GM19099 (cell line): ENCODE data around the gene TSHZ2.

ENCODE experiments used
- POLR2A ChIP-seq: IDR thresholded peaks from 3 replicates; pipeline ENCODE4 v1.6.1; 2011; ENCODE audit warnings: low read depth; ENCODE audit not compliant: insufficient read length; ENCODE audit errors: extremely low read depth

TSHZ2 gene

GRCh38 chr20:53448426-53448825 is 476.3 kb downstream of the TSHZ2 start:
- TF ChIP-seq POLR2A, result no peak

GRCh38 chr20:53448875-53449274 is 476.7 kb downstream of the TSHZ2 start:
- TF ChIP-seq POLR2A, result no peak

GRCh38 chr20:53453076-53453475 is 480.9 kb downstream of the TSHZ2 start:
- TF ChIP-seq POLR2A, result no peak

- no peak for TF ChIP-seq POLR2A
These were observed 482.6 kb downstream of the TSHZ2 start for GRCh38 chr20:53454675-53455276.

- TF ChIP-seq POLR2A, result no peak
These were observed 491.2 kb downstream of the TSHZ2 start for GRCh38 chr20:53463101-53463972.

GRCh38 chr20:53466279-53466678 is 494.1 kb downstream of the TSHZ2 start:
- TF ChIP-seq POLR2A, result no peak

- TF ChIP-seq POLR2A, result no peak
These were observed 496.4 kb downstream of the TSHZ2 start for GRCh38 chr20:53468587-53468986.

GRCh38 chr20:53480913-53481312 is 508.8 kb downstream of the TSHZ2 start:
- TF ChIP-seq POLR2A, result no peak

- no peak for TF ChIP-seq POLR2A
These were observed 515.5 kb downstream of the TSHZ2 start for GRCh38 chr20:53487461-53488200.

- TF ChIP-seq POLR2A, result no peak
These were observed 516.7 kb downstream of the TSHZ2 start for GRCh38 chr20:53488775-53489272.

- TF ChIP-seq POLR2A, result no peak
These were observed 517.4 kb downstream of the TSHZ2 start for GRCh38 chr20:53489528-53489927.

- no peak for TF ChIP-seq POLR2A
These were observed 518.5 kb downstream of the TSHZ2 start for GRCh38 chr20:53490620-53491019.

GRCh38 chr20:53491462-53491861 is 519.3 kb downstream of the TSHZ2 start:
- no peak for TF ChIP-seq POLR2A

- TF ChIP-seq POLR2A, result no peak
These were observed 520.1 kb downstream of the TSHZ2 start for GRCh38 chr20:53492212-53492611.

GRCh38 chr20:53493311-53493857 is 521.2 kb downstream of the TSHZ2 start:
- no peak for TF ChIP-seq POLR2A
